NB4 (cell line): Measurements from ENCODE around the gene MAN1A2.

Source experiments
- MAX ChIP-seq: IDR thresholded peaks from 2 replicates; pipeline ENCODE4 v1.6.1; 2011; ENCODE audit warnings: low read depth, low read length
- MYC ChIP-seq: IDR thresholded peaks from 2 replicates; pipeline ENCODE4 v1.6.1; 2011; ENCODE audit warnings: low read depth, low read length
- POLR2A ChIP-seq: IDR thresholded peaks from 2 replicates; pipeline ENCODE4 v1.6.1; 2011; ENCODE audit warnings: mild to moderate bottlenecking; ENCODE audit not compliant: insufficient read length; ENCODE audit errors: extremely low read depth
- TF ChIP-seq, protein P1 (sequence below): IDR thresholded peaks from one replicate; pipeline ENCODE4 v1.5.1; 2012; ENCODE audit warnings: low read depth, low read length

DNA sequence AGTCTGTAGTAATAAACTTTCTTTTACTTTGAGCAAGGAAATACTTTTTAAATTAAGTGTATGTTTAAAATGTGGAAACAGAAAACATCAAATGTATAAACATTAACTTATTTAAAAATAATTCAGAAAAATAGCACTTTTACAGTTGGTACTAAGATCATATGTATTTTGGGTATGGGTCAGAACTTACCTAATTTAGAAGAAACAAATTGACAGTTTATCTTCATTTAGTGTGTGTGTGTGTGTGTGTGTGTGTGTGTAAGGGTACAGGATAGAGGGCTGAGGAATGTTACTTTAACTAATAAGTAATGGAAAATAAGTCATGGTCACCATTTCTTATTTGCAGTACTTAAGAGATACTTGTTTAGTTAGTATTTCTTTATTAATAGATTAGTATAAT lies 3.3 kb downstream of the MAN1A2 start:
- no peak for TF ChIP-seq POLR2A
- no peak for TF ChIP-seq MAX
- TF ChIP-seq, protein P1, sequence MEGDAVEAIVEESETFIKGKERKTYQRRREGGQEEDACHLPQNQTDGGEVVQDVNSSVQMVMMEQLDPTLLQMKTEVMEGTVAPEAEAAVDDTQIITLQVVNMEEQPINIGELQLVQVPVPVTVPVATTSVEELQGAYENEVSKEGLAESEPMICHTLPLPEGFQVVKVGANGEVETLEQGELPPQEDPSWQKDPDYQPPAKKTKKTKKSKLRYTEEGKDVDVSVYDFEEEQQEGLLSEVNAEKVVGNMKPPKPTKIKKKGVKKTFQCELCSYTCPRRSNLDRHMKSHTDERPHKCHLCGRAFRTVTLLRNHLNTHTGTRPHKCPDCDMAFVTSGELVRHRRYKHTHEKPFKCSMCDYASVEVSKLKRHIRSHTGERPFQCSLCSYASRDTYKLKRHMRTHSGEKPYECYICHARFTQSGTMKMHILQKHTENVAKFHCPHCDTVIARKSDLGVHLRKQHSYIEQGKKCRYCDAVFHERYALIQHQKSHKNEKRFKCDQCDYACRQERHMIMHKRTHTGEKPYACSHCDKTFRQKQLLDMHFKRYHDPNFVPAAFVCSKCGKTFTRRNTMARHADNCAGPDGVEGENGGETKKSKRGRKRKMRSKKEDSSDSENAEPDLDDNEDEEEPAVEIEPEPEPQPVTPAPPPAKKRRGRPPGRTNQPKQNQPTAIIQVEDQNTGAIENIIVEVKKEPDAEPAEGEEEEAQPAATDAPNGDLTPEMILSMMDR = no peak
- TF ChIP-seq MYC = no peak
